ENCODE results near the gene GOLGA8N. TPM values are rescaled to one million over a fixed set of nuclear protein-coding genes. Genes with fewer than 3 reads are reported as not detected.
"Not testable (repeated sequence)": the region's sequence is repeated elsewhere in the genome, so short reads cannot be mapped to it uniquely, and the experiment has no call there.

The GOLGA8N gene
- not detected in 2 replicates for total RNA-seq (2014; rRNA removed; shearing (Covaris generic))

GRCh38 chr15:32593151-32593550, at the start of gene GOLGA8N:
TSS of gene GOLGA8N (plus strand) at chr15:32593456.
- not testable (repeated sequence) for DNase-seq (ENCODE audit: low spot score)

- not testable (repeated sequence) for DNase-seq (ENCODE audit: low spot score)
These were observed 49.8 kb upstream of the GOLGA8N start for GRCh38 chr15:32543456-32543855.

- DNase-seq (ENCODE audit: low spot score), result not testable (repeated sequence)
These were observed 48.1 kb upstream of the GOLGA8N start for GRCh38 chr15:32545129-32545528.

DNA sequence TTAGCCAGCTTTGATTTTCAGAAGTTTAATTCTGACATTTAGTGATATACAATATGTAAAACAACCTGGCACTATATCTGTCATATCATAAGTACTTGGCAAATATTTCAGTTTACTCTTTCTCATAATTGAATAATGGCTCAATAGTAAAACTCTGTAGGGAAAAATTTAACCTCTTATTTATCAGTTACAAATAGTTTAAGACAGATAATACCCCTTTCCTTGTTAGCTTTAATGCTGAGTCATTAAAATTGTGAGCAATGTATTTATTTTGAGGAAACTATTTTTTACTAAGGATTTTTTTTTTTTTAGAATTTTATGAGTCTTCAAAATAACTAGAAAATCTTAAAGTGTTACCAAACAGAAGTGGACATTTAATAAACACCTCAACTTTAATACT, 38.7 kb upstream of the GOLGA8N start:
- not testable (repeated sequence) for DNase-seq (ENCODE audit: low spot score)

- DNase-seq (ENCODE audit: low spot score), result not testable (repeated sequence)
These were observed 31.1 kb upstream of the GOLGA8N start for GRCh38 chr15:32562198-32562597.

GRCh38 chr15:32568988-32569387, 24.3 kb upstream of the GOLGA8N start:
- DNase-seq (ENCODE audit: low spot score), result not testable (repeated sequence)

GRCh38 chr15:32578482-32578881, 14.8 kb upstream of the GOLGA8N start:
- DNase-seq (ENCODE audit: low spot score), result not testable (repeated sequence)

DNA sequence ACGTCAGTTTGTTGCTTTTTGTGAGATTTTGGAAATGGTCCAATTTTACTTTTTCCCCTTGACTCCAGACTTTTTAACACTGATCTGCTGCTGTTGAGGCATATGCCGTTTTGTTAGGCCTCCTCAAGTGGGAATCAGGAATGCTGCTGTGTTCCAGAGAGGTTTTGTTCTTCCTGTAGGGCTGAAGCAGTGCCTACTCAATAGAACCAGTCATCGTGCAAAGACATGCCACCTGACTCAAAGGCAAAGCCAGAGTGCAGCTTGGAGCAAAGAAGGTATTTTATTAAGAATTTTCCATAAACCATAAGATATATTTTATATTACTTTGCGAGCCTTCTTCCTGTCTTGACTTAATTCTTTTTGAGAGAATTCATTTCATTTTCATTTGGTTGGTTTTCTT, 7.4 kb upstream of the GOLGA8N start:
- not testable (repeated sequence) for DNase-seq (ENCODE audit: low spot score)

GRCh38 chr15:32609518-32609917, 16.3 kb downstream of the GOLGA8N start:
- not testable (repeated sequence) for DNase-seq (ENCODE audit: low spot score)

GRCh38 chr15:32610719-32611118, 17.5 kb downstream of the GOLGA8N start:
- peak; percentile 53 for DNase-seq (ENCODE audit: low spot score)

- not testable (repeated sequence) for DNase-seq (ENCODE audit: low spot score)
These were observed 21.4 kb downstream of the GOLGA8N start for GRCh38 chr15:32614712-32615050.

DNA sequence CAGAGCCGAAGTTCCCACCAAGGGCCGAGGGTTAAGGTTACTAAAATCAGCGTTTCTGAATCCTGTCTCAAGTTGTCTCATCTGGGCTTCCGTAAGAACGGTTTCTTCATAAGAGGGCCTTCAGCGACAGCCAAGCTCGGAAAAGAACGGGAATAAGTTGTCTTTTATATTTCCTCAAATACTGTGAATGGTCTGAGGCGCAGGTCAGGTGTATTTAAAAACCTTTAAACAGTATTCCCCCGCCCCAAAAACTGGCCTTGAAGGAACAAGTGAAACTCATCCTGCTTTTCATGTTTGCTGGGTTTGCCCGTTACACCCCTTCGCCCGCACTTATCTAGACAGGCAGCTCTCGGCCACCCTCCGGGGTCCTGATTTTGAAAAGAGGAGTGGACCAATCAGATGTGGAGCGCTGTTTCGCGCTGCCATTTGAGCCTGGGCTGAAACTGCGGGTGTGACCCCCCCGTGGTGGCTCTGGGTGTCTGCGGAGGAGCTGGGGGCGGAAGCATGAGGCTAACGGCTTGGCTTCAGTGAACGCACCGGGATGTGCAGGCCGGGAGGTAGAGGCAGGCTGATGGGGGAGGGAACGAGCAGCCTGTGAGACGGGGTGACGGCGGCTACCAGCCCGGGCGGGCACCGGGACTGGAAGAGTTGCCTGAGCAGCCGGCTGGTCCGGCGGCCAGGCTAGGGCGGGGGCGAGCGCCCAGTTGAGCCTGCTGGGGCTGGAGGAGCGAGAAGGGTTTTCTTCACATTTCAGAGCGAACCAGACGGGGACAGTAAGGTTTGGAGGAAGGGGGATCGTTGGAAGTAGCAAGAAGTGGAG, 22.0 kb downstream of the GOLGA8N start, which contains the start of gene ARHGAP11A:
TSS of gene ARHGAP11A (plus strand) at position 454 of the 820 bp plus-strand sequence. CDS start 708 bp downstream, outside the sequence.
- DNase-seq (ENCODE audit: low spot score), result peak; percentile 97

GRCh38 chr15:32615871-32616426, 22.7 kb downstream of the GOLGA8N start:
- DNase-seq (ENCODE audit: low spot score), result peak; percentile 49

DNA sequence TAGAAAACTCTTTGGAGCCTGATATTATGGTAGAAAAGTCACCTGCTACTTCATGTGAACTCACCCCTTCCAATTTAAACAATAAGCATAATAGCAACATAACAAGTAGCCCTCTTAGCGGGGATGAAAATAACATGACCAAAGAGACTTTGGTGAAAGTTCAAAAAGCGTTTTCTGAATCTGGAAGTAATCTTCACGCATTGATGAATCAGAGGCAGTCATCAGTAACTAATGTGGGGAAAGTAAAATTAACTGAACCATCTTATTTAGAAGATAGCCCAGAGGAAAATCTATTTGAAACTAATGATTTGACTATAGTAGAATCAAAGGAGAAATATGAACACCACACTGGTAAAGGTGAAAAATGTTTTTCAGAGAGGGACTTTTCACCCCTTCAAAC, 43.2 kb downstream of the GOLGA8N start:
- no peak for DNase-seq (ENCODE audit: low spot score)

DNA sequence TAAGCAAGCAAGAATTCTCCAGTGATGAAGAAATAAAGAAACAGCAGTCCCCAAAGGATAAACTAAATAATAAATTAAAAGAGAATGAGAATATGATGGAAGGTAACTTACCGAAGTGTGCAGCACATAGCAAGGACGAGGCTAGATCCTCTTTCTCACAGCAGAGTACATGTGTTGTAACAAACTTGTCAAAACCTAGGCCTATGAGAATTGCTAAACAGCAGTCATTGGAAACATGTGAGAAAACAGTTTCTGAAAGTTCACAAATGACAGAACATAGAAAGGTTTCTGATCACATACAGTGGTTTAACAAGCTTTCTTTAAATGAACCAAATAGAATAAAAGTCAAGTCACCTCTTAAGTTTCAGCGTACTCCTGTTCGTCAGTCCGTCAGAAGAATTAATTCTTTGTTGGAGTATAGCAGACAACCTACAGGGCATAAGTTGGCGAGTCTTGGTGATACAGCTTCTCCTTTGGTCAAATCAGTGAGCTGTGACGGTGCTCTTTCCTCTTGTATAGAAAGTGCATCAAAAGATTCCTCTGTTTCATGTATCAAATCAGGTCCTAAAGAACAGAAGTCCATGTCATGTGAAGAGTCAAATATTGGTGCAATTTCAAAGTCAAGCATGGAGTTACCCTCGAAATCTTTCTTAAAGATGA, 43.8 kb downstream of the GOLGA8N start:
- no peak for DNase-seq (ENCODE audit: low spot score)

DNA sequence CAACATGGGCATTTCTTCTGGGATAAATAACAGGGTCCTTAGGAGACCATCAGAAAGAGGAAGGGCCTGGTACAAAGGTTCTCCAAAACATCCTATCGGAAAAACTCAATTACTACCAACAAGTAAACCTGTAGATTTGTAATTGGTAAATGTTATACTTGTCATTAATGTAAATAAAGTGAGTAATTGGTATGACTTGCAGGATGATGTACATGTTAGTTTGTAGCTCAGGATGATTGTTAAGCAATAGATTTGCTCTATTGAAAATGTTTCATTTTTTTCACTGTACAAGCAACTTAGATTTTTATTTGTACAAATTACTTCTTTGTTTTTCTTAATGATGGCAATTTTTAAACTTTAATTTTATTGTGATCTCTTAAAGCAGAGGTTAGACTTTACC, 44.4 kb downstream of the GOLGA8N start:
- no peak for DNase-seq (ENCODE audit: low spot score)

GRCh38 chr15:32641517-32642059, 48.3 kb downstream of the GOLGA8N start, which contains the start of gene SCG5:
TSS of gene SCG5 (plus strand) at chr15:32641710. CDS start at chr15:32643593, 1,883 bp downstream.
- peak; percentile 54 for DNase-seq (ENCODE audit: low spot score)

- DNase-seq (ENCODE audit: low spot score), result no peak
These were observed 49.6 kb downstream of the GOLGA8N start for GRCh38 chr15:32642667-32643435.

GRCh38 chr15:32643907-32644445, 50.7 kb downstream of the GOLGA8N start:
- no peak for DNase-seq (ENCODE audit: low spot score)

DNA sequence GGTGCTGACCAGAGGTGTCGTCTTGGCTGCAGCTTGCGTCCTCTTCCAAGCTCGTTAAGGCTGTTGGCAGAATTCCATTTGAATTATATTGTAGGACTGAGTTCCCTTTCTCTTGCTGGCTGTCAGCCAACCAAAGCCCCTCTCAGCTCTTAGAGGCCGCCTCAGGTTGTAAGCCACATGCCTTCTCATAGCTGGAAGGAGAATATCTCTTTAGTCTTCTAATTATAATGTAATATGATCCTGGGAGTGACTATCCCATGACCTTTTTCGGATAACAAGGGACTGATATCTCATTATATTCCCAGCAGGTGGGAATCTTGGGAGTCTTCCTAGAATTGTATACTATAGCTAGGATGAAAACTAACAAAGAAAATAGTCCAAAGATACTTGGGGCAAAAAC, 53.0 kb downstream of the GOLGA8N start:
- DNase-seq (ENCODE audit: low spot score), result no peak

DNA sequence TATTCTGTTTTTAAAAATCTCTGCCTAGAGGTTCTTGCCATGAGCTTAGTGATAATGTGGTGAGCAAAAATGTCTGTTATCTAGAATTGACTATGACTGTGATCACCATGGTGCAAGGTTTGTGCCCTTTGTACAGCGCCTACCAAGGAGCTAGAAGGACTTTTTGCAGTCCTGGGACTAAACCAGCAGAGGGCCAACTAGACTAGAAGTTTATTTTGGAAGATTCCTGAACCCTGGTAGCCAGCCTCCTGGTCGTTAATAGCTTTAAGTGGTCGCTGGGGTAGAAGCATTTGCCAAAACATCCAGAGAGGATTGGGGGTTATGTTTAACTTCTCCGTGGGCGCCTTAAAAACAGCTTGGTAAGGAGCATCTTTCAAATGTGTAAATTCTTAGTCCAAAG, 56.1 kb downstream of the GOLGA8N start:
- peak; percentile 28 for DNase-seq (ENCODE audit: low spot score)

Data from HT-29 (cell line).